BLaER1 treated with 17β-estradiol and CSF1 and Interleukin-3, amounts not matched to agents 10 nM and 100 nM (cell line): ENCODE data around the gene TTLL1.

Source experiments
- H3K27ac ChIP-seq, 11 experiments: shearing (Covaris generic); formaldehyde crosslinking; 2 replicates each; pipeline ENCODE4 v1.8.1; 2022
- H3K27me3 ChIP-seq, 11 experiments: shearing (Covaris generic); formaldehyde crosslinking; 2 replicates each; pipeline ENCODE4 v1.8.1; 2022
- H3K36me3 ChIP-seq, 11 experiments: shearing (Covaris generic); formaldehyde crosslinking; 2 replicates each; pipeline ENCODE4 v1.8.1; 2022
- H3K4me1 ChIP-seq, 10 experiments: shearing (Covaris generic); formaldehyde crosslinking; 2 replicates each; pipeline ENCODE4 v1.8.1; 2022
- H3K4me2 ChIP-seq, 11 experiments: shearing (Covaris generic); formaldehyde crosslinking; 2 replicates each; pipeline ENCODE4 v1.8.1; 2022
- H3K4me3 ChIP-seq, 10 experiments: shearing (Covaris generic); formaldehyde crosslinking; 2 replicates each; pipeline ENCODE4 v1.8.1; 2022
- H3K9ac ChIP-seq, 11 experiments: shearing (Covaris generic); formaldehyde crosslinking; 2 replicates each; pipeline ENCODE4 v1.8.1; 2022
- H3K9me3 ChIP-seq, 11 experiments: shearing (Covaris generic); formaldehyde crosslinking; replicated peaks in 1 of 11; 2 replicates each; pipeline ENCODE4 v1.8.1; 2022
- H4K20me1 ChIP-seq, 11 experiments: shearing (Covaris generic); formaldehyde crosslinking; 2 replicates each; pipeline ENCODE4 v1.8.1; 2022
- Cebpa-rat ChIP-seq, 11 experiments: shearing (Covaris generic); IDR thresholded peaks; 2 replicates each; pipeline ENCODE4 v1.8.1; 2022

The TTLL1 gene

DNA sequence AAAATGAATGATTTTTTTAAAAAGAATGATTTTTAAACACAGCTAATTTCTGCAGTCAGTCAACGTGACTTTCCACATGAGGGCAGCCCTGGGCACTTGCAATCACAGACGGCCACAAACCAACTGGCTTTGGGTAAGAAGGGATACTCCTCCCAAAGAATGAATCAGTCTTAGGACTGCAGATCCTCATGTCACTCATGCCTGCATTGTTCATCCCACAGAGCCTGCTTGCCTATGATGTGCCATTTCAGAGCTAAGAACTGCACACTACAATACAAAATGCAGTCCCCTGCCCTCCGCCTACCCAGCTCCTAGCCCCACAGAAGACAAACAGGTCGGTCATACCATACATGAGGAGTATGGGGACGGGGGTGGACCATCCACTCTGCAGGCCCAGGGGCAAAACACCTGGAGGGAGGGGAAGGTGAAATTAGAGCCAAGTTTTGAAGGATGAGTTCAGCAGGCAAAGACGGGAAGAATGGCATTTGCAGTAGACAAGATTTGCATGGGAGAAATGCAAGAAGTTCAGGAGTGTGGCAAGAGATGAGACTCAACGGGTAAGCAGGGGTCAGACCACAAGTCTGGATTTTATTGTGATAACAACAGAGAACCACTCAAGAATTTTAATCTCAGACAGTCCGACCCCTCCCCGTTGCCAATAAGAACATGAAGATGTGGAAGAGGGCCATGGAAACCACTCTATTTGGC is 98.9 kb downstream of the TTLL1 start:
- peaks cover 0 to 27% (median 18%) of the 10 kb centered on the region in 11 experiments; a peak in 18 of 22 replicates for H3K9me3 ChIP-seq
- peak overlapping the region in 4 of 11 experiments; percentile 15 to 27 (median 21); a peak in 4 of 22 replicates for H3K27ac ChIP-seq
- no peak overlapping the region for H3K9ac ChIP-seq
- H4K20me1 ChIP-seq, result peaks cover 51 to 96% (median 78%) of the 10 kb centered on the region in 11 experiments; a peak in 21 of 22 replicates
- no peak overlapping the region for H3K4me3 ChIP-seq
- TF ChIP-seq Cebpa-rat (IDR thresholded peaks at IDR 0.05), result no peak
- H3K4me2 ChIP-seq, result peak overlapping the region in 6 of 11 experiments; percentile 22 to 66 (median 46); a peak in 11 of 22 replicates
- peaks cover 0 to 41% (median 29%) of the 10 kb centered on the region in 11 experiments; a peak in 20 of 22 replicates for H3K36me3 ChIP-seq
- peaks cover 11 to 78% (median 56%) of the 10 kb centered on the region in 10 experiments for H3K4me1 ChIP-seq
- H3K27me3 ChIP-seq, result no peaks in the 10 kb centered on the region
